ENCODE measurements around the gene ITGAL. TPM values are rescaled to one million over a fixed set of nuclear protein-coding genes. Genes with fewer than 3 reads are reported as not detected.
A peak's percentile ranks its signal among the peaks of the same experiment; 100 is the strongest.
"Not testable (repeated sequence)": the region's sequence is repeated elsewhere in the genome, so short reads cannot be mapped to it uniquely, and the experiment has no call there.

Gene ITGAL
- polyA plus RNA-seq, 5 donors: 3.5 to 6.6 (median 4.5) TPM

DNA sequence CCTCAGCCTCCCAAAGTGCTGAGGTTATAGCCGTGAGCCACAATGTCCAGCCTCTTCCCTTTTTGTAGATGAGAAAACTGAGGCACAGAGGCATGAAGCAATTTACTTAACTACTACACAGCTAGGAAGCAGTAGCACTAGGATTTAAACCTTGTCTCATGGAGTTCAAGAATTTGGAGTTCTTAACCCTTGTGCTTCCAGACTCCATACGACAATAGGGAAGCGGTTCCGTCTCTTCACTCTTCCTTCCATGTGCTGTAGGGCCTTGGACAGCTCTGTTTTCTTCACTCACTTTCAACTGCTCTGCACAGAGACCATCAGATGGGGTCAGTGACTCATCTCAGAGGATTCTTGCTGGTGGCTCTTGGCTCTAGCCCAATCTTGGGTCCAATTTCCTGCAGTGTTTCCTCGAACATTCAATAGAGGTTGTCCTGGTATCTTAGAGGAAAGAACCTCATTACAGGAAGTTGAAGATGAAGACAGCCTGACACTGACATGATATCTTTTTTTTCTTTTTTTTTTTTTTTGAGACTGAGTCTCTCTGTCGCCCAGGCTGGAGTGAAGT lies 19.3 kb downstream of the ITGAL start:
- DNase-seq: peak; percentile 15 to 17

DNA sequence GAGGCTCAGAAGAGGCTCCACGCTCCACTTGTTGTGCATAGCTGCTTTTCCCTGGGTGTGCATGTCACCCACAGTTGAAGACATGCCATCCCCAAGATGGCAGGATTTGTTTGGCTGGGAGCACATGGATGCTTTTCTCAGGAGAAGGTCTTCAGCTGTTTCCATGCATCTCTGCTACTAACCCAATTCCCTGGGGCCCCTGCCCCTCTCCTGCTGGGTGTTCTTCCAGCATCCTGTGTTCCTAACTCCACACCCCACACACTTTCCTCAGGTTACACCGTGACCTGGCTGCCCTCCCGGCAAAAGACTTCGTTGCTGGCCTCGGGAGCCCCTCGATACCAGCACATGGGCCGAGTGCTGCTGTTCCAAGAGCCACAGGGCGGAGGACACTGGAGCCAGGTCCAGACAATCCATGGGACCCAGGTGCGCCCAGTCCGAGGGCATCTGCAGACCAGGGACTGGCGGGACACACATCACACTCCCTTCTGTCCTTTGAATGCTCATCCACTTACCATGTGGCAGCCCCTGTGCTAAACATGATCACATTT lies 21.5 kb downstream of the ITGAL start:
- DNase-seq: no peak

DNA sequence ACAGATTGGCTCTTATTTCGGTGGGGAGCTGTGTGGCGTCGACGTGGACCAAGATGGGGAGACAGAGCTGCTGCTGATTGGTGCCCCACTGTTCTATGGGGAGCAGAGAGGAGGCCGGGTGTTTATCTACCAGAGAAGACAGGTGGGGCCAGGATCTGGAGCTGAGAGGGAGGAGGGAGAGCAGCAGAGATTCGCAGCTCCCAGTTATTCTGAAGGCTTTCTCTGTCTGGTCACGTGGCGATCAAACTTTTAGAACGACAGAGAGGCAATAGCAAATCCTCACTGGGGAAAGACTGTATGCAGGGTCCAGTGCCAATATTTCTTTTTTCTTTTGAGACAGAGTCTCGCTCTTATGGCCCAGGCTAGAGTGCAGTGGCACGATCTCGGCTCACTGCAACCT lies 22.2 kb downstream of the ITGAL start:
- DNase-seq: no peak

DNA sequence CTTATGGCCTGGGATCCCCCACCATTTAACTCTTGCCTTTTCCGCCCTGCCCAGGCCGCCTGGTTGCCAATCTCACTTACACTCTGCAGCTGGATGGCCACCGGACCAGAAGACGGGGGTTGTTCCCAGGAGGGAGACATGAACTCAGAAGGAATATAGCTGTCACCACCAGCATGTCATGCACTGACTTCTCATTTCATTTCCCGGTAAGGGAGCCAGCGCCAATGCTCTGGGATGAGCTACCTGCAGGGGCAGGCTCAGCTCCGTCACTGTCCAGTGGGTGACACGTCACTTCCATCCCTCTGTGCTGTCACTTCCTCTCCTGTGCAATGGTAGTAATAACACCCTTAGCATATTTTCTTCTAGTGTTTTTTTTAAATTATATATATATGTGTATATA lies 26.7 kb downstream of the ITGAL start:
- no peak for DNase-seq

DNA sequence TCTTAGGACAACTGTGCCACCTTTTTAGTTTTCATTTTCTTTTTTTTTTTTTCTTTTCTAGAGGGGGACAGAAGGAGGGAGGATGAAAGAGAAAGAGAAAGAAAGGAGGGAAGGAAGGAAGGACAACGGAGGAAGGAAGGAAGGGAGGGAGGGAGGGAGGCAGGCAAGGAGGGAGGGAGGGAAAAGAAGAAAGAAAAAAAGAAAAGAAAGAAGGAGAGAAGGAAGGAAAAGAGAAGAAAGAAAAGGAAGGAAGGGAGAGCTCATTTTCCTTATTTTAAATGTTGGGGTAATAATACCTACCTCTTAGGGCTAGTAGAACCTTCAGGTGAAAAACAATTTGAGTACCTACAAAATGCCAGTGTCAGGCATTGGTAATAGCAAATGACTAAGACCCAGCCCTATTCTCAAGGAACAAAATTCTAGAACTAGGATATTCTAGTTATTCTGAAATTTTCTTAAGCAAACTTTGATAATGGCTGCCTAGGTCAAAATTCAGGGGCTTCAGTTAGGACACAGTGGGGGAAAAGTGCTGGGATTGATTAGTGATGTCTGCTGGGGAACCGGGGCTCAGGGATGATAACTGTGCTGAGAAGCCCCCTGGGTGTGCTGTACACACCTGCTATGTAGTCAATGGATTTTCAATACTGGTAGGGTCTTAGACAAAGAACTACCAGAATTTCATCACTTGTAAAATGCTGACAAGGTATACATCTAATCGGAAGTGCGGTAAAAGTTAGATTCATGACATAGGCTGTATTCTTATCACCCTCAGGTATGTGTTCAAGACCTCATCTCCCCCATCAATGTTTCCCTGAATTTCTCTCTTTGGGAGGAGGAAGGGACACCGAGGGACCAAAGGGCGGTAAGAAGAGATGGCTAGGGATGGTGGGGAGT lies 31.1 kb downstream of the ITGAL start:
- DNase-seq: no peak

DNA sequence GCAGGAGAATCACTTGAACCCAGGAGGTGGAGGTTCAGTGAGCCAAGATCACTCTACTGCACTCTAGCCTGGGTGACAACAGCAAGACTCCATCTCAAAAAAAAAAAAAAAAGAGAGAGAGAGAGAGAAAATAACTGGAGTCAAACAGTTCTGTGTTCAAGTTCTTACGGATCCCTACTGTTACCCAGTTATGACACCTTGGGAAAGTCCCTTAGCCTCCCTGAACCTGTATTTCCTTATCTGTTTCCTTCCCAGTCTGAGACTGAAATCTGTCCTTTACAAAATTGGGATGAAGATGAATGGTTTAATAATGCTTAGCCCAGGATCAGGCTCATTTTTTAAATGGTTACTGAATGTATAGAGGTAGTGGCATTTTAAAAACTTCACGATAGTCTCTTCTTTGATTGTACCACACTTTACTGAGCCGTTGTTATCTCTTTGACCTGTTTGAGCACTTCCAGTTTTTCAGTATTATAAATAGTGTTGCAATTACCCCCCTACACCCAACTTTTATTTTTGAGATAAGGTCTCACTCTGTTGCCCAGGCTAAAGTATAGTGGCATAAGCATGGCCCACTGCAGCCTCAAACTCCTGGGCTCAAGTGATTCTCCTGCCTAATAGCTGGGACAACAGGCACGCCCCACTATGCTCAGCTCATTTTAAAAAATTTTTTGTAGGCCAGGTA lies 36.7 kb downstream of the ITGAL start:
- no peak for DNase-seq

DNA sequence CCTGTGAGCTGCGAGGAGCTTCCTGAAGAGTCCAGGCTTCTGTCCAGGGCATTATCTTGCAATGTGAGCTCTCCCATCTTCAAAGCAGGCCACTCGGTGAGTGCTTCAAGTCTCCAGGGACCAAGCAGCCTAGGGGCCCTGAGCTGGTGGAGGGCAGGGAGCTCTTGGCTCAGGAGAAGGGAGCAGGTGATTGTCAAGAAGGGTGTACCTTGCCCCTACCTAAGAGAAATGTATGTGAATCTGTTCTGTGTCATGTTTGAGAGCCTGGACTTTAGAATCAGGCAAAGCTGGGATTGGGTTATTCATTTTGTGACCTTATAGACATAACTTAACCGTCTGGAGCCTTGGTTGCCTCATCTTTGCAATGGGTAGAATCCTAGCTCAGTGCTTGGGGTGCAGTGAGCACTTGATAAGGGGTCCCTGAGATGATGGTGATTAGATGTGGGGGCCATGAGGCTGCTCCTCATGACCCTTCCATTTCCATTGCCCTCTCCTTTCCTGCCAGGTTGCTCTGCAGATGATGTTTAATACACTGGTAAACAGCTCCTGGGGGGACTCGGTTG lies 37.9 kb downstream of the ITGAL start:
- DNase-seq: no peak

DNA sequence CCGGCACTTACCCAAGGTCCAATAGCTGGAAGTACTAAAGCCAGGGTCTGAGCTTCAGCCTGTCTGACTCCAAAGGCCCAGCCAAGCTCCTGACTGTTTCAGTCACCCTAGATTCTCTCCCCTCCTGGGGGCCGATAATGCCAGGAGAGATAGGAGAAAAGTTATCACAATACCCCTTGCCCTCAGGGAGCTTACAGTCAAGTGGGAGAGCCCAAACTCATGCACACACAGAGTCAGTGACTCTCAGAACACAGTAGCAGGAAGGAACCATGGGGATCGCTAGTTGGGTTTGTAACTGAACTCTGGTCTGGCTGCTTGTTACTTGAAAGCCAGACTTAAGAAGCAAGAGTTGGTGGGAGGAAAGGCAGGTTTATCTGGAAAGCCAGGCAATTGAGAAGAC lies 39.0 kb downstream of the ITGAL start:
- no peak for DNase-seq

DNA sequence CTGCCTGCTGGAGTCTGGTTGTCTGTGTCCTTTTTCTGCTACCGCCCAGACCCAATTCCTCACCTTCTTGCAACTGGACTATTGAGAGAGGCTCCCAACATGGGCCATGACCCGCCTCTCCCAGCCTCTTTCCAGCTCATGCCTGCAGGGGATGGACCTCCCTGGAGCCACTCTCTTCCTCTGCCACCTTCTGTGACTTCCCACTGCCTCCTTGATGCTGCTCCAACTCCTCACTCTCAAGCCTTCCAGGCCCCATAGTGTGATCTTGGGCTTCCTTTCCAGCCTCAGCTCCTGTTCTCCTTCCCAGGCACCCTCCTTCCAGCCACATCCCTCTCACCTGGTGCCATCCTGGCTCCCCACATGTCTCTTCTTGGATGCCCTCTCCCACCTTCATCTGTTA lies 42.7 kb downstream of the ITGAL start:
- no peak for DNase-seq

DNA sequence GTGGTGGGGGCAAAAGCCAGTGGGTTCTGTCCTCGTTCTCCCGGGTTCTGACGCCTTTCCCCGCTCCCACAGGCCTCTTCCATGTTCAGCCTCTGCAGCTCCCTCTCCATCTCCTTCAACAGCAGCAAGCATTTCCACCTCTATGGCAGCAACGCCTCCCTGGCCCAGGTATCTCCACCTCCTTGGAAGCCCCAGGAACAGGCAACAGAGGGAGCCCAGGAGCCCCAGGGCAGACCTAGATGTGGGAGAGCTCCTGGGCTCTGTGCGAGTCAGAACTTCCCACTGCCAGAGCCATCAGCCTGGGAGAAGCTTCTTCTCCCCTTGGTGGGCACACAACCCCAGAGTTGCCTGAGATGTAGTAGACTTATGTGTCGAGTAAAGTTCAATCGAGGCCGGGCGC lies 46.0 kb downstream of the ITGAL start:
- no peak for DNase-seq

DNA sequence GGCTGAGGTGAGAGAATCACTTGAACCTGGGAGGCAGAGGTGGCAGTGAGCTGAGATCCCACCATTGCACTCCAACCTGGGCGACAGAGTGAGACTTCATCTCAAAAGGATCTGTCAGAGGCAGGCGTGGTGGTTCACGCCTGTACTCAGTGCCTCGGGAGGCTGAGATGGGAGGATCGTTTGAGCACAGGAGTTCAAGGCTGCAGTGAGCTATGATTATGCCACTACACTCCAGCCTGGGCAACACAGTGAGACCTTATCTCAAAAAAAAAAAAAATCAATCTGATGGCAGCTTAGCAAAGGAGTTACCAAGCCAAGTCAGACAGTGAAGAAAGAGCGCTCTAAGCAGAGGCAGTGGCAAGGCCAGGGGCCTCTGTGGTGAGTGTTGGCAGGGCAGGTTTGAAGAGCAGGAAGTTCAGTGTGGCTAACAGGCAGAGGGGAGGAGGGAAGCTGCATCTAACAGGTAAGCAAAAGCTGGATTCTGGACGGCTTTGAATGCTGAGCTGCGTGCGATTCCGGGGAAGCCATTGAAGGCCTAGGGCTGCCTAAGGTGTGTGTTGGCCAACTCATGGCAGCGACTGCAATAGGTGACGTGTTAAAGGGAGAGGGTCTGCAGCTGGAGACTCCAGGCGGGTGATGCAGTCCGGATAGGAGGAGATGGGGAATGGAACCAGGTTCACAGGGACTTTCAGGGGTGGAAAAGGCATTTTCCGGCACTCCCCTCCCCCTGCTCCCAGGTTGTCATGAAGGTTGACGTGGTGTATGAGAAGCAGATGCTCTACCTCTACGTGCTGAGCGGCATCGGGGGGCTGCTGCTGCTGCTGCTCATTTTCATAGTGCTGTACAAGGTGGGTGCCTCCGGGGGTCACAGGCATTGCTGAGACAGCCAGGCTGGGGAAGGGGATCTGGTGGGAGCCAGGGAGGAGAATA lies 46.8 kb downstream of the ITGAL start:
- no peak for DNase-seq

DNA sequence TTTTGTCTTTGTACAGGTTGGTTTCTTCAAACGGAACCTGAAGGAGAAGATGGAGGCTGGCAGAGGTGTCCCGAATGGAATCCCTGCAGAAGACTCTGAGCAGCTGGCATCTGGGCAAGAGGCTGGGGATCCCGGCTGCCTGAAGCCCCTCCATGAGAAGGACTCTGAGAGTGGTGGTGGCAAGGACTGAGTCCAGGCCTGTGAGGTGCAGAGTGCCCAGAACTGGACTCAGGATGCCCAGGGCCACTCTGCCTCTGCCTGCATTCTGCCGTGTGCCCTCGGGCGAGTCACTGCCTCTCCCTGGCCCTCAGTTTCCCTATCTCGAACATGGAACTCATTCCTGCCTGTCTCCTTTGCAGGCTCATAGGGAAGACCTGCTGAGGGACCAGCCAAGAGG lies 48.9 kb downstream of the ITGAL start:
- no peak for DNase-seq

DNA sequence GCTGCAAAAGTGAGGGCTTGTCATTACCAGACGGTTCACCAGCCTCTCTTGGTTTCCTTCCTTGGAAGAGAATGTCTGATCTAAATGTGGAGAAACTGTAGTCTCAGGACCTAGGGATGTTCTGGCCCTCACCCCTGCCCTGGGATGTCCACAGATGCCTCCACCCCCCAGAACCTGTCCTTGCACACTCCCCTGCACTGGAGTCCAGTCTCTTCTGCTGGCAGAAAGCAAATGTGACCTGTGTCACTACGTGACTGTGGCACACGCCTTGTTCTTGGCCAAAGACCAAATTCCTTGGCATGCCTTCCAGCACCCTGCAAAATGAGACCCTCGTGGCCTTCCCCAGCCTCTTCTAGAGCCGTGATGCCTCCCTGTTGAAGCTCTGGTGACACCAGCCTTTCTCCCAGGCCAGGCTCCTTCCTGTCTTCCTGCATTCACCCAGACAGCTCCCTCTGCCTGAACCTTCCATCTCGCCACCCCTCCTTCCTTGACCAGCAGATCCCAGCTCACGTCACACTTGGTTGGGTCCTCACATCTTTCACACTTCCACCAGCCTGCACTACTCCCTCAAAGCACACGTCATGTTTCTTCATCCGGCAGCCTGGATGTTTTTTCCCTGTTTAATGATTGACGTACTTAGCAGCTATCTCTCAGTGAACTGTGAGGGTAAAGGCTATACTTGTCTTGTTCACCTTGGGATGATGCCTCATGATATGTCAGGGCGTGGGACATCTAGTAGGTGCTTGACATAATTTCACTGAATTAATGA lies 49.5 kb downstream of the ITGAL start:
- no peak for DNase-seq

DNA sequence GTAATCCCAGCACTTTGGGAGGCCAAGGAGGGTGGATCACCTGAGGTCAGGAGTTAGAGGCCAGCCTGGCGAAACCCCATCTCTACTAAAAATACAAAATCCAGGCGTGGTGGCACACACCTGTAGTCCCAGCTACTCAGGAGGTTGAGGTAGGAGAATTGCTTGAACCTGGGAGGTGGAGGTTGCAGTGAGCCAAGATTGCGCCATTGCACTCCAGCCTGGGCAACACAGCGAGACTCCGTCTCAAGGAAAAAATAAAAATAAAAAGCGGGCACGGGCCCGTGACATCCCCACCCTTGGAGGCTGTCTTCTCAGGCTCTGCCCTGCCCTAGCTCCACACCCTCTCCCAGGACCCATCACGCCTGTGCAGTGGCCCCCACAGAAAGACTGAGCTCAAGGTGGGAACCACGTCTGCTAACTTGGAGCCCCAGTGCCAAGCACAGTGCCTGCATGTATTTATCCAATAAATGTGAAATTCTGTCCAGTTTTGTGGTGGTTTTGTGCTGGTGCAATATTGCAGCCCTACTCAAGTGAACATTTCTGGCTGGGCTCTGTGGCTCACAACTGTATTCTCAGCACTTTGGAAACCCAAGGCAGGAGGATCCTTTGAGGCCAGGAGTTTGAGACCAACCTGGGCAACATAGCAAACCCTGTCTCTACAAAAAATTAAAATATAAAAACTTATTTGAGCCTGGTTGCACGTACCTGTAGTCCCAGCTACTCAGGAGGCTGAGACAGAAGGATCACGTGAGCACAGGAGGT lies 50.3 kb downstream of the ITGAL start:
- not testable (repeated sequence) for DNase-seq

DNA sequence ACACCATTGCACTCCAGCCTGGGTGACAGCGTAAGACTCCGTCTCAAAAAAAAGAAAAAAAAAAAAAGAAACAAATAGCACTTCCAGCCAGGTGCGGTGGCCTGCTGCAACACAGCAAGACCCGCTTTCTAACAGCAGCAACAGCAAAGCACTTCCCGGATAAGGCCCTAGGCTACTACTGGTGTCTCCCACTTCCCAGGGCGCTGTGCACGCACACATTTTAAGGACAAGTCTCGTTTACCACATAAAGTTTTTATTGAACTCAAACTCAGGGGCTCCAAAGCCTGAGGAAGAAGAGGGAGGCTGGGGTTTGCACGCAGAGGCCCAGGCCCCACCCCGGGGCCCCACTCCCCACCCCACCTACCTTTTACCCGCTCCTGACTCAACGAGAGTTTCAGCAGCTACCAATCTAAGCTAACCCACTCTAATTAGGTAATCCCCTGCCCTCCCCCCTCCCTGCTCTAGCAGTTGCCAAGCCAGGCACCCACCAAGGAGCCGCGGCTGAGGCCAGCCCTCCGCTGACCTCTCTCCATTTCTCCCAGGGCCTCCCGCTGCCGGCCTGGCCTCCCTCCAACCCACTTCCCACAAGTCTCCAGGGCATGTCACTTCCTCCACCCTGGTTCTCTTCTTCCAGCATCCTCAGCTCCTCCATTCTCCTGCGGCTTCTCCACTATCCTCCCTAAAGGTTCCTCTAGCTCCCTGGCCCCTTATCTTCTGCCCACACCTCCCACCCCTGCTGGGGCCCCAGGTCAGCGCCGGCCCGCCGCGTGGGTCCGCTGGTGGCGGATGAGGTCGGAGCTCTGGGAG lies 51.4 kb downstream of the ITGAL start:
- no peak for DNase-seq

DNA sequence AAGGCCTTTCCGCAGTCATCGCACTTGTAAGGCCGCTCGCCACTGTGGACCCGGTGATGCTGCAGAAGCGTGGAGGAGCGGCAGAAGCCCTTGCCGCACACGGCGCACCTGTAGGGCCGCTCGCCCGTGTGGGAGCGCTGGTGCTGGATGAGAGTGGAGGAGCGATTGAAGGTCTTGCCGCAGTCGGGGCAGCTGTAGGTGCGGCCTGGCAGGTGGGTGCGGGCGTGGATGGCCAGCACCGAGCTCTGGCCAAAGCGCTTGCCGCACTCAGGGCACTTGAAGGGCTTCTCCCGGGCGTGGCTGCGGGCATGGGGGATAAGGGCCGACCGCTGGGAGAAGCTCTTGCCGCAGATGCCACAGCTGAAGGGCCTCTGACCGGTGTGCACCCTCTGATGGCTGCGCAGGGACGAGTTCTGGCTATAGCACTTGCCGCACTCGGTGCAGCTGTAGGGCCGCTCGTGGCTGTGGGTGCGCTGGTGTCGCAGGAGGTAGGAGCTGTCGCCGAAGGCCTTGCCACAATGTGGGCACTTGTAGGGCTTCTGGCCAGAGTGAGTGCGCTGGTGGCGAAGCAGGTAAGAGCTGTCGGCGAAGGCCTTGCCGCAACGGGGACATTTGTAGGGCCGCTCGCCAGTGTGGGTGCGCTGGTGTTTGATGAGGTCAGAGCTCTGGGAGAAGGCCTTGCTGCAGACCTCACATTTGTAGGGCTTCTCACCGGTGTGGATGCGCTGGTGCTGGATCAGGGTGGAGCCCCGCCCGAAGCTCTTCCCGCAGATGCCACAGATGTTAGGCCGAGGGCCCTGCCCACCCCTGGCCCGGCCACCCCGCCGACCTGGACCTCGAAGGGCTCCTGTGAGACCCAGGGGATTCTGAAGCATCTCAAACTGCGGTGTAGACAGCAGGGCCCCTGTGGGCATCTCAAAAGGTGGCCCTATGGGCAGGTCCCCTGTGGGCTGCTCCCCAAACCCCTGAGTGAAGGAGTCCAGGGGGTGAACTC lies 52.3 kb downstream of the ITGAL start:
- DNase-seq: no peak

DNA sequence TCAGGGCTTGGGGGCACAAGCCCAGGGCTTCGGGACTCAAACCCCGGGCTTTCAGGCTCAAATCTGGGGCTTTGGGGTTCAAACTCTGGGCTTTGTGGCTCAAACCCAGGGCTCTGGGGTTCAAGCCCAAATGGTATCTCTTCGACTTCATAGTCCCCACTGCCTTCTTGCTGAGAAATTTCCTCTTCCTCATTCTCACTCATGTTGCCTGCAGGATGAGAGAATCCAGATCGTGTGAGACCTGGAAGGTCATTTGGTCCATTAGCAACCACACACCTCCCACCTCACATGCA lies 53.2 kb downstream of the ITGAL start:
- no peak for DNase-seq
